Activated CD4-positive, alpha-beta T cell treated with anti-CD3 and anti-CD28 coated beads, Interleukin-2, amount 50 U/mL, for 4 hours (primary cell): ENCODE results near the gene CRTAC1.
A peak's percentile ranks its signal among the peaks of the same experiment; 100 is the strongest.

ENCODE experiments used
- DNase-seq, 2 experiments: peaks; one replicate each; pipeline ENCODE4 v3.0.0-alpha.2; 2020

The CRTAC1 gene

DNA sequence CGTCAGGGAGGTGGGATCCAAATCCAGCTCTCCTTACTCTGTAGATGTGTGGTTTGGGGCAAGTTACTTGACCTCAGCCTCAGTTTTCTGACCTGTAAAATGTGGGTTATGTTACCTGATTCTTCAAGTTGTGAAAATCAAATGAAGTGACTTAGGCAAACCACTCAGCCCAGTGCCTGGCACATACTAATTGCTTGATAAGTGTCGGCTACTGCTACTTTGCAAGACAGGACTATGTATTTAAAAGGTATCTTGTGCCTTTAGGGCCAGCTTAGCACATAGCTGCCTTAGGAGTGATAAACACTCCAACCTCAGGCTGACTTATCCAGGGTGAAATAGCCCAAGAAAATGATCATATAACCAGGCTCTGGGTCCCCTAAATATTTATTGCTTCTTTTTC is 137.9 kb downstream of the CRTAC1 start:
- no peak for DNase-seq

DNA sequence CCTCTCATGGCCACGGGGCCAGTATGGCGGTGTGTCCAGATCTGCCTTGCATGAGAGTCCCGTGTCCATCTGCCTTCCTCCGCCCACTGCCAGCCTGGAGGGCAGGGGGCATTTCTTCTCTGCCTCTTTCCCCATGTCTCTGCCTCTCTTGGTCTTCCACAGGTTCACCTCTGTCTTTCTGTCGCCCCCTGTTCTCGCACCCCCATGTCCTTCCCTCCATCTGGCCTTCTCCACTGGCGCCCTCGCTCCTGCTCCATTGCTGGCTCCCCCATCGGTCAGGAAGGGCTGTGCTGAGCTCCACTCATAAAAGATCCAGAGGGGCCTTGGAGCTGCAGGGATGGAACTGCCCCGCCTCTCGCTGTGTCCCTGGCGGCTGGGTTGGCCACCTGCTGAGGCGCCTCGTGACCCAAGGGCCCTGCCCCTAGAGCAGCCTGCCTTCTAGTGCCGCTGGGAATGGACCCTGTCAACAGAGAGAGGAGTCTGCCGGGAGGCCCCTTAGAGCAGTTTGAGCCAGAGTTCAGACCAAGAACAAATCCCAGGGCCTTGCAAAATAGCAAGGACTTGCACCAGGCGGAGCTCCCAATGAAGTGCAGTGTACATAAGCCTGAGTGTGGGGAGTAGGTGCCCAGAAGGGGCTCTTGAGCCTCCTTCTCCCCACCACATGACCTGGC is 138.8 kb downstream of the CRTAC1 start:
- no peak for DNase-seq

DNA sequence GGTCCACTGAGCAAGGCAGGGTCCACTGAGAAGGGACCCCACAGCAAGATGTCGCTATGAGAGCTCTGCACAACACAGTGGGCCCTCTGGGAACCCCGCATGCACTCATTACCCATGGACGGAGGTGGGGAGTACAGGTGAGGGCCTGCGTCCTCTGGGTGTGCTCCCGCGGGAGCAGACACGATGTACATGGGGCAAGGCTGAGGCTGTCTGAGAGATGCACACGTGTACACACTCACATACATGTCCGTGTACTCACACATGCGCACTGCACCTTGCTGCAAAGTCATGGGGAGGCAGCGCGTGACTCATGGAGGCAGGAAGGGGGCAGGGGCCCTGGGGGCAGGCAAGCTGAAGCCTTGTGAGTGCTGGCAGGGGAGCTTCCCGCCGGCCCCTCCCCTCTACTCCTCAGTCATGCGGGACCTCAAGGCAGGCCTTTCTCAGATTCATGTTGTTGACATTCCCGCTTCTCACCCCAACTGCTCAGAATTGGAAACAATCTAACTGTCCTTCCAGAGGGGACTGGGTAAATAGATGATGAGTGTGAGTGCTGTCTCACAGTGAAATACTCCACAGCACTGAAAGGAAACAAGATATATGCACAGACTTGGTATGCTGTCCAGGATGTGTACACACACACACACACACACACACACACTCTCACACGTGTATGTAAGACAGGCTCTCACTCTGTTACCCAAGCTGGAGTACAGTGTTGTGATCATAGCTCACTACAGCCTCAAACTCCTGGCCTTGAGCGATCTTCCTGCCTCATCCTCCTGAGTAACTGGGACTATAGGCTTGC is 140.8 kb downstream of the CRTAC1 start:
- no peak for DNase-seq

DNA sequence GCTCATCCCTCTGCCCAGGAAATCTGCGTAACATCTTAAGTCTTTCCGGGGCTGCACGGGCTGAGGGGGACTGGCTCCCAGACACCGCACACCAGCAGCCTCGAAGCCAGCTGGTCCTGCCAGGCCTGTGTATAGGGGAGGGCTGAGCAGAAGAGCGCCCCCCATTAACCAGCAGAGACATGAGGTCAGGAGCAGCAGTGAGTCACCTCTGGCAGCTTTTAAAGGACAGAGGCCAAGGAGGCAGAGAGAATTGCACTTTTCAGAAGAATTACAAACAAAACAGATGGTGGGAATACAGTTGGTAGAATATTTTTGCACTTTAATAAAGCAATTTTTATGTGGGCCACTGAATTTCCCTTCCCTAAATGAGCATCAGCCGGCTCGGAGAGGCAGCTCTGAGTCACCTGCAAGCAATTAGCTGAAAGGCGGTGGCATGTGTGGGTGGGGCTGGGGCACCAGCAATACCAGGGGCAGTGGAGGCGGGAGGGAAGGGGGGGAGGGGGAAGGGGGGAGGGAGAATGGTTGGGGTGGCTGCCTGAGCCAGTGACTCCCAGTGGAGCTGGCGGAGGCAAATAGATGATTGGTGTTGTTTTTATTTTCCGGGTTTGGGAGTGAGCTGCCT is 141.7 kb downstream of the CRTAC1 start:
- peak in 1 of 2 experiments; percentile 2 for DNase-seq

DNA sequence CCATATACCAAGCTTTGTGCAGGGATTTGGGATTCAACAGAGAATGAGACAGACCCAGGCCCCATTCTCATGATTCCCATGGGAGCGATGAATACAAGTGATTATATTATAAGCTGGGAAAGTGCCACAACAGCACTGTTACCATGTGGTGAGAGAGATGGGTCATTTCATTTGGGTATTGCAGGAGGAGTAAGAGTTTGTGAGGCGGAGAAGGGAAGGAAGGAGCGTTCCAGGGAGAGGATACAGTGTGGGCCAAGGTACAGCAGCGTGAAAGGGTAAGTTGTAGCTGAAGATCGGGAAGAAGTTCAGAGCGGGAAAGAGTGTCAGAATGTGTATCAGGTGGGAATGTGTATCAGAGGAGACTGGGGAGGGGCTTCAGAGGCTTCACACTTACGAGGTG is 142.3 kb downstream of the CRTAC1 start:
- DNase-seq: no peak

DNA sequence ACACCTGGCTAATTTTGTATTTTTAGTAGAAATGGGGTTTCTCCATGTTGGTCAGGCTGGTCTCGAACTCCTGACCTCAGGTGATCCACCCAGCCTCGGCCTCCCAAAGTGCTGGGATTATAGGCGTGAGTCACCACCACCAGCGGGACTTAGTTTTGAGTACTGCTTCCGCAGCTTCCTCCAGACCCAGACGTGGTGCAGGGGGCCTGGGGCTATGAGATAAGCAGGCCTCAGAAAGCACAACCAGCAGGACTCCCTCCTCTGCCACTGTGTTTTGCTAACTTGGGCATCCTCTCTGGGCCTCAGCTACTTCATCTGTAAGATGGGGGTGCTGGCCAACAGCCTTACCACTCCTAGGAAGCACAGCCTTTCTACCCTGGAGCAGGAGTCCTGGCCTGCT is 143.0 kb downstream of the CRTAC1 start:
- no peak for DNase-seq

DNA sequence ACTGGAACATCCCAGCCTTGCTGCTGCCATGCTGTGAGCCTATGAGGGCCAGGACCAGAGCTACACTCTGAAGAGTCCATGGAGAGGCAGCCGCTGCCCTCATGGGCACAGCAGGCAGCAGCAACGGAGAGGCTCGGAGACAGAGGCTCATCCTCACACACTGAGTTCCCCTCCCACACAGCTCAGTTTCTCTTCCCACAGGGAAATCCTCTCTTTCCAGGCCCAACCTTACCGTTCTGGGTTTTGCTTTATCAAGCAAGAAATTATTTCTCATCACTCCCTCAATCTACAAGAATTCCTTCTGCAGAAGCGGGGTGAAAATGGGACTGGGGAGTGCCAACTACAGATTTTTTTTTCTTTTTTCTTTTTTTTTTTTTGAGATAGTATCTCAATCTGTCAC is 144.1 kb downstream of the CRTAC1 start:
- no peak for DNase-seq

DNA sequence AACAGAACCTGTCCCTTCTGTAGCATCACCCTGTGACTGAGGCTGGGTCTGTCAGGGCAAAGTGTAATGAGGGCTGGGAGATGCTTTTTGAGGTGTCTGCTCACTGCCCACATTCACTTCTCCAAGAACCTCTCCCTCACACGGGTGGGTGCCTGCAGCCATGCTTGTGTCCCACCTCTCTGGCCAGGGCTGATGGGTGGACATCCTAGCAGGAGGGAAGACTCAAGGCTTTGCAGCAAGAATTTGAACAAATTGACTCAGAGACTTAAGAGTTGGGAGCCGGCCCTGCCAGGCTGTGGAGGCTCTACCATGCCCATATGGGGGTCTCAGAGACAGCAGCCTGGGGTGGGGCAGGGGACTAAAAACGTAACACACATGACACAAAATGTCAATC is 147.3 kb downstream of the CRTAC1 start:
- DNase-seq: no peak

DNA sequence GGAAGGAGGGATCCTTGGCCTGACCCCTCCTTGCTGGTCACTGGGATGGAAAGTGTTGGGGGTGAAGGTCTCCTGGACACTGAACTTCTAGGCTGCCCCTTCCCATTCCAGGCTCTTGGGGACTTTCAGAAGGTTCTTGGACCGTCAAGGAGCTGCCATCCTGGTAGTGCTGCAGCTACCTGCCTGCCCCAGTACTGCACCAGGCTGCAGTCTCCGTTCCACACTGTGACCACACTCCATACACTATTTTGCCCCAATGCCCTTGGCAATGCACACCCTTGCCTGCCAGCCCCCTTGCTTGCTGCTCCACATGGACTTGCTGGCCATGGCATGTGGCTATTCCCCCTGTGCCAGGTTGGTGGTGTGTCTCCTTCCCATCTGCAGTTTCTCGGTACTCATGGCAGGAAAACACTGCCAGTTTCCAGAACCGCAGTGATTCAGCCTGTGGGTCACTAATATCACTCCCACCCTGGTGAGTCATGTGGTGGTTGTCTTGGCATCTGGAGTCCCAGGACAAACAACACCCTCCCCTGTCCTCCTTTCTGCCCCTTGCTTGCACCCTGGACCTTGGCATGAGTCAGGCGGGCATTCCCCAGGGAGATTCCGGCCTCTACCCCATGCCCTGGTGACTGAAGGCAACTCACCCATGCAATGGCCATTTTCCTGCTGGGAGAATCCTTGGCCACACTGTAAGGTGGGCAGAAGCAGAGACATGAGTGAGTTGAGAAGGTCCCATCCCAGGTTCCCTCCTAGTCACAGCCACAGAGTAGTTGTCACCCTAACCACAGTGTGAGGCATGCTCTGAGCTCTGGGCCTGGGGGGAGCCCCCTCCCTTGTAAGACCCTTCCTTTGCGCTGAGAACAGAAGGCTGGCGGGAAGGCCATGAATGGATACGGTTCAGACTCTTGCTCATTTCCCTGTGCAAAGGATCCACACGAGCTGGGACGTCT is 148.0 kb downstream of the CRTAC1 start:
- no peak for DNase-seq

DNA sequence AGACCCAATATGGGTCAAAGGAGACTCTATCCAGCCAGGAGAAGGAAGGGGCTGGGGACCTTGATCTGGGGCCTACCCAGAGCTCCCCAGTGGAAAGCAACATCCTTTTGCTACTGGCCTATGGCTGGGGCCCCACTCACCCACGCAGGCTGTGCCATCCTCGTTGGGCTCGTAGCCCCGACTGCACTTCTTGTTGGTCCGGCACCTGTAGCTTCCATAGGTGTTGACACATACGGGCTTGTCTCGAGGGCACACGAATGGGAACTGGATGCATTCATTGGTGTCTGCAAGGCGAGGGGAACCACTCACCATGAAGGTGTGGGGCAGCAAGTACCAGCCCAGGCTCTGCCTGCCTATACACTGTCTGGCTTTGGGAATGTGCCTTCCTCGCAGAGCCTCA is 150.3 kb downstream of the CRTAC1 start:
- no peak for DNase-seq

DNA sequence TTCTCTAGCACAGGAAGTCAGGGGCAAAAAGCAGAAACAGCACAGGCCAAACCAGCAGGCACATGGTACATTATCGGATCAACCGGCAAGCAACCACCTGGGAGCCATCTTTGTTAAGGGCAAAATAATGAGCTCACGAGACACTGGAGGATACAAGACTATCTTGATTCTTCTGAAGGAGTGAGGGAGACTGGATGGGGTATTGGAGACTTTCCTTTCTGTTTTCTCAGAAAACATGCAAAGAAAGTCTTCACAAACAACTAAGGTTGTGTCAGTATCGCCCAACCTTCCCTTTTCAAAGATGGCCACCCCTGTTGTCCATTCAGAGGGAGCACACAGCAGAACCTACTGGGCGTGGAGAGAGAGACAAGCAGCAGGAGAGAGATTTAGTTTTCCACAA is 151.2 kb downstream of the CRTAC1 start:
- DNase-seq: no peak

DNA sequence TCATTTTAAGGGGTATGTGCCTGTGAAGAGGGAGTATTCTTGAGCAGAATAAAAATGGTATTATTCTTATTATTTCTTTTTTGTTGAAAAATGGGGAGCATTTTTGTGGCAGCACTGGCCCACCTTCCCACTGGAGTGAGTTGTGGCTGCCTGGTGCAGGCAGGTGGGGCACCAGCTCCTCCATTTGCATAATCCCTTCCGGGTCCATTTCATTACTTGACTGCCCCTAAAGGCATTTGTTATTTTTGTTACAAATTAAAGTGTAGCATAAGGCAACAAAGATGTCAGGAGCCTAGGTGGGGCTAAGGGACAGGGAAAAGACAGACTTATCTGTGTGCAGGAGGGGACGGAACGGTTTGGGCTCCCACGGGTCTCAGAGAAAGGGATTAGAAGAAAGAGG is 154.0 kb downstream of the CRTAC1 start:
- no peak for DNase-seq

DNA sequence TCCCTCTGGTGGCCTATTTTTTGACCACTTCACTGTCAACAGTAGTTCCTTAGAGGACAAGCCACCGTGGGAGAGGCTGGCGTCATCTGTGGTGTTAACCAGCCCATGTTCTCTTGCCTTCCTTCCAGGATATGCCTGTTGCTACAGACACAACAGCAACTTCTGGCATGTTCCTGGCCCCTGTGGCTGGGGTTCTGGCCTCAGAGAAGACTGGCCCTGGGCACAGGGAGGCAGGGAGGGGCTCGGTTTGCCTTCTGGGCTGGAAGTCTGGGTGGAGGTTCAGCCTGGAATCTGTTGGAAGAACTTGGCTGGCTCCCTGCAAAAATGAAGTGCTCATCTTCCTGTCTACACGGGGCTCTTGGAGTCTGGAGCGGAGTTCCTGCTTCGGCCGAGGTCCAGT is 155.0 kb downstream of the CRTAC1 start:
- DNase-seq: no peak

DNA sequence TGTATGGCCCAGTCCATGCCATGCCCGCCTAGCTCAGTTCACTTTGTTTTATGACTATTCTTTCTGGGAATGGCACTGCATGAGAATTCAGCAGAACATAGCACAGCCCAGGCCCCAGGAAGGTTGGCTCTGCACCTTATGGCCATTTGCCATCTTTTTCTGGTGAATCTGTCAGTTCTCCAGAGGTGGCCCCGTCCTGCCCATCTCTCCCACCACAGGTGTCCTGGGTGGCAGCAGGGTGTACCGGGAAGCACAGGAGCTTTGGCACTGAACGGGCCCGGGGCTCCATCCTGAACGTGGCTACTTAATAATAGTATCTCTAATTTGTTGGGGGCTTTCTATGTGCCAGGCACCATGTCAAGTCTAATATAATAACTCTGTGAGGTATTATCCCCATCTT is 156.1 kb downstream of the CRTAC1 start:
- DNase-seq: no peak

DNA sequence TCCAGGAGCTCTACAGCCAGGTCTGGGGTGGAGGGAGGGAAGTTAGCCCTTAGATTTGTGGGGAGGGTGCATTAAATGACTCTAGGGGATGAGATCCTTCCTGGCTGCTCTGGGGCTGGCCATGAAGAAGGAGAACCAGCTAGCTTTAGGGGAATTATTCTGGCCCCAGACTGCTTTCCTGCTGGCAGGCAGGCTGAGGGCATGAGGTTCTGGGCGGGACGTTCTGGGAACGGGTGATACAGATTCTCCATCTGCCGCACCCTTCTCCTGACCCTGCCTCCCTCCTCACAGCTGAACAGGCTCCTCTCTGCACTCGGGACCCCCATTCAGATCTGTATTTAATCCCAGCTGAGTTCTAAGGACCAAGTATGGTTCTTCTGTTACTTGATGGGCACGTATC is 156.9 kb downstream of the CRTAC1 start:
- no peak for DNase-seq

DNA sequence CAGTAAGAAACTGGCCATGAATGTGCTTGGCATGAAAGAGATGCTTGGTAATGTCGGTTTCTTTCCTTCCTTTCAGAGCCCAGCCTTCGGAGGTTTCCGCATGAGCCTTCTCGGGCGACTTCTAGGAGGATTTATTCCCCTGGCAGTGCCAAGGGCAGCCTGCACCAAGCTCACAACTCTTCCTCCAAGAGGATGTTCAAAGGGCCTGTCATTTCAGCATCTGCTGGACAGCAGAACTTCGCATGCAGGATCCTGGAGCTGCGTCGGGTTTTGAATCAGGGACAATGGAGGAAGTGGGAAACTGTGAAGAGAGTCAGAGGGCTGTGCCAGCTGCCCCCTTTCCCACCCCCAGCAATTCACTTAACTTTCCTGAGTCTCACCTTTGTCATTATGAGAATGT is 159.4 kb downstream of the CRTAC1 start:
- DNase-seq: no peak

DNA sequence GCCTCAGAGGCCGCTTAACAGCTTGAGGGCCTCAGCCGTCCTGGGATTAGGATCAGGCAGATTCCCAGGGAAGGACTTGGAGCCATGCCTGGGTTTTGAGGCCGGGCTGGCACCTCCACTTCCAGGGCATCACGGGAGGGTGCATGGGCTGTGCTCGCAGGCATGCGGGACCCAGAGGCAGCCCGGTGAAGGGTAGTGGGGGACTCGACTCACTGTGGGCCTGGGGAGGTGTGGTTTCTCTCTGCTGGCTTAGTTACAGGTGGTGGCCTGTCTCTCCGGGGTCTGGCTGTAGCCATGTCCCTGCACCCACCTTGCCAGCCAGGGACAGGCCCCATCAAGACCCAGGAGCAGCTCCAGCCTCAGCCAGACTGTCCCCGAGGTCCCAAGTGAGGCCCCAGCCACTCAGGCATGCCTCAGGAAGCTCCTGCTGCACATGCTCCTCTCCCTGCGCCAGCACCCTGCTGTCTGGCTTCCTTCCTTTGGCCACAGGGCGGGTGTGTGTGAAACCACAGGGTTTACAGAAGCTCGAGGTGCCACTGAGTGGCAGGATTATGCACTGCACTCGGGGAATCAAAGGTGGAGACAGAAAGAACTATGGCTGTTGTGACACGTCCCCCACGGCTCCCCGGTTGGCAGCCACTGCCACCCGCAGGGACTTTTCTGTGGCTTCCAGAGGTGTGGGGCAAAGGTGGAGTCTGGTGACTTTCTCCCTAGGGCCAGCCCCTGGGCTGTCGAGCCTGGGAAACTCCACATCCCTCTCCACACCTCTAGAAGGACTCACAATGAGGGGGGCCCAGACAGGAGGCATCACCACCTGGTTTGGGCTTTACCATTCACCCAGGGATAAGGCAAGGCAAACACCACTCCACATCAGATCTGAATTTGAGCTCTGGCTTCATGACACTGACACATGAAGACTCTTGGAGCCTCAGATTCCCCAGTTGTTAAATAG is 161.1 kb downstream of the CRTAC1 start:
- peak; percentile 73 to 77 for DNase-seq

DNA sequence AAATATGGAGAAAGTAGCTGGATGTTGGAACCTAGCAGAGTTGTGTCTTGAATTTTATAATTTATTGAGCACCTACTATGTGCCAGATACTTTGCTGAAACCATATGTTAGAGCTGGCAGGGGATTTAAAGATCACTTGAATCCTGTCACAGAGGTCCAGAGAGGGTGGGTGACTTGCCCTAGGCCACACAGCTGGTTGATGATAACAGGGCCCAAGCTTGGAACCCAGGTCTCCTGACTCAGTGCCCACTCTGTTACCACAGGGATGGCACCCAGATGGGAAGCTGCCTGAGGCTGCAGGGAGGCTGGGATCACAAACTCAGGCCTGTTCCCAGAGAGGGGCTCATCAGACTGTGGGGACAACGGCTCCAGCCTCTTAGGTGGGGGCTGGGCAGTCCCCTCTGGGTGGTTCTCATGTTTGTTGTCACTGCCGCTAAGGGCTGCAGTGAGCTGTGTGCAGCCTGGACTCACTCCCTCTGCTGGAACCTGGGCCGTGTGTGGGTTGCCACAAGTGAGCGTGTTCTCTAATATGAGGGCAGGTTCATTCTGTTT is 162.2 kb downstream of the CRTAC1 start:
- DNase-seq: no peak

DNA sequence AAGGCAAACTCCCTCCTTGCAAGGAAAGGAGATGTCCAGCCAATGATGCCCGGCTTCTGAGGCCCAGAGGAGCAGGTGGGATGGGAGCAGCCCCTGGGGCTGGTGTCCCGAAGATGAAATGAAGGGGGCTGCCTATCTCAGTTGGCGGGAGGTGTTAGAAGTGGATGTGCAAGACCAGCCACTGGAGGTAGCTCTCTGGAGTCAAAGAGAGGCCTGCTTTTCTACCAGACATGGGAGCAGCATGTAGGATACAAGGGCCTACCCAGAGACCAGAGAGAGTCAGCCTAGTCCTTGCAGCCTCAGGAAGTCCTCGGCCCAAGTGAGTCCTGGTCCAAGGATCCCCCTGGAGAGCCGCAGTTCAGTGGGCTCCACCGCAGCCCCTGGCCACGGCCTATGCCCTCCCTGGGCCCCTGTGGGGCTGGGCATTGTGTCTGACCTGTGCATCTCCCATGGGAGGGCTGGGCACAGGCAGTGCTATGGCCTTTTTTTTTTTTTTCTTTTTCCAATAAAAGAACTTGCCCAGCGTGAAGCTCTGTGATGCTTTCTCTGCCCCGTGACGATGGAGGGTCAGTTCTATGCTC is 163.1 kb downstream of the CRTAC1 start:
- no peak for DNase-seq

DNA sequence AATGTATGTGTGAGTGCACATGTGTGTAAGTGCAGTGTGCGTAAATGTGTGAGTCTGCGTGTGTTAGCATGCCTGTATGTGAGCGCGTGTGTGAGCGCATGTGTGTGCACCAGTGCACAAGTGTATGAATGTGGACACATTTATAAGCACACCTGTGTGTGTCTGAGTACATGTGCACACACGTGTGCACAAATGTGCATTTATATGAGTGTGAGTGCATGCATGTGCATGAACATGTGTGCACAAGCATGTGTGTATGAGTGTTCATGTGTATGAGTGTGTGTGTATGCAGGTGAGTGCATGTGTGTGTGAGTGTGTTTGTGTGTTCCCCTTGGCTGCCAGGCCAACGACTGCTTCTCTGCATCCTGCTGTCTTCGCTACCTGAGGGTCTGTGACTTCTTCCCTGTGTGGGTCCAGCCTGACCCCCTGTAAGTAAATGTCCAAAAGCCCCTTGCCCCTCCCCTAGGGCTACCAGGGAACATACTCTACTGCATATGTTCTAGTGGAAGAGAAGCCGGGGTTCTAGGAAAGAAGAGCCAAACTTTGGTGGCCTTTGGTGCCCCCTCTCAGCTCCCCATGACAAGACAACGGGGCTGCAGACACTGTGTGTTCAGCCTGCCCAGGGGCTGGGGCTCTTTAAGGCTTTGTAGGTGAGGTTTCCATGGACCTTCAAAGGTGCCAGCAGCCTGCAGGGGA is 163.7 kb downstream of the CRTAC1 start:
- no peak for DNase-seq

DNA sequence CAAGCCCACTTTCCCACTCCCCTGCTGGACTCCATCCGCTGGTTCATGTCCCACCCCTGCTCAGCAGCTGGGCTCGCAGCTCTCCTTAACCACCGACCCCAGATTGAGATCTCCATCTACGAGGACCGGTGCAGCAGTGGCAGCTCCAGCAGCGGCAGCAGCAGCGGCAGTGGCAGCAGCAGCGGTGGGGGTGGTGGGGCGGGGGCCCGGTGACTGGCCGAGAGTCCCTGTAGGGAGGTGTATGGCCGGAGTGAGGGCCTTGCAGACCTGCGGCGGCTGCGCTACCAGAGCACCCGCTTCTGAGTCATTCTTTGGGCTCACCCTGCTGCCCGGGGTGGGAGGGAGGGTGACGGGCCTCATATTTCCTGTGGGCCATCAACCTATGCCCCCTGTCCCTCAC is 164.9 kb downstream of the CRTAC1 start:
- DNase-seq: no peak
